ENCODE data around the gene SELENOM. TPM values are rescaled to one million over a fixed set of nuclear protein-coding genes. Genes with fewer than 3 reads are reported as not detected.
A peak's percentile ranks its signal among the peaks of the same experiment; 100 is the strongest.

The SELENOM gene
- total RNA-seq, 1 experiment from 2014 or later, result 0.24 TPM

GRCh38 chr22:31094021-31094551 lies 13.3 kb downstream of the SELENOM start:
- no peak for DNase-seq
- Histone ChIP-seq H3K9me3 (replicated peaks) (no peaks in the 10 kb centered on the region), H3K36me3 (peaks cover 32% of the 10 kb centered on the region), H3K4me1 (no peaks in the 10 kb centered on the region), H3K27me3 (no peaks in the 10 kb centered on the region), H3K27ac (no peak overlapping the region), H3K4me3 (no peak overlapping the region)

- no peak overlapping the region for H3K27ac ChIP-seq
- peaks cover 37% of the 10 kb centered on the region for H3K36me3 ChIP-seq
- DNase-seq, result no peak
- H3K4me1 ChIP-seq, result no peaks in the 10 kb centered on the region
- H3K4me3 ChIP-seq, result no peak overlapping the region
- H3K27me3 ChIP-seq, result no peaks in the 10 kb centered on the region
- no peaks in the 10 kb centered on the region for H3K9me3 ChIP-seq (replicated peaks)
Observed at GRCh38 chr22:31093086-31093850, 14.1 kb downstream of the SELENOM start.

GRCh38 chr22:31092161-31092560 lies 15.2 kb downstream of the SELENOM start:
- DNase-seq, result no peak

GRCh38 chr22:31091106-31091975 lies 16.0 kb downstream of the SELENOM start:
- Histone ChIP-seq H3K27me3 (no peaks in the 10 kb centered on the region), H3K4me1 (no peaks in the 10 kb centered on the region), H3K27ac (no peak overlapping the region), H3K9me3 (replicated peaks) (no peaks in the 10 kb centered on the region), H3K4me3 (no peak overlapping the region), H3K36me3 (peaks cover 24% of the 10 kb centered on the region)
- no peak for DNase-seq

More at GRCh38 chr22:31092161-31092560, 15.2 kb downstream of the SELENOM start:
- Histone ChIP-seq H3K27ac (no peak overlapping the region), H3K27me3 (no peaks in the 10 kb centered on the region), H3K36me3 (peaks cover 27% of the 10 kb centered on the region), H3K9me3 (replicated peaks) (no peaks in the 10 kb centered on the region), H3K4me3 (no peak overlapping the region), H3K4me1 (no peaks in the 10 kb centered on the region)

GRCh38 chr22:31090217-31091085 lies 16.9 kb downstream of the SELENOM start:
- Histone ChIP-seq H3K4me3 (no peak overlapping the region), H3K27ac (no peak overlapping the region), H3K4me1 (no peaks in the 10 kb centered on the region), H3K27me3 (no peaks in the 10 kb centered on the region), H3K9me3 (replicated peaks) (no peaks in the 10 kb centered on the region), H3K36me3 (peaks cover 24% of the 10 kb centered on the region)
- DNase-seq, result no peak

GRCh38 chr22:31089160-31090100 lies 17.9 kb downstream of the SELENOM start:
- DNase-seq, result peak in 1 of 2 experiments; percentile 39
- Histone ChIP-seq H3K4me1 (no peaks in the 10 kb centered on the region), H3K27me3 (no peaks in the 10 kb centered on the region), H3K27ac (no peak overlapping the region), H3K4me3 (no peak overlapping the region), H3K36me3 (peaks cover 19% of the 10 kb centered on the region), H3K9me3 (replicated peaks) (no peaks in the 10 kb centered on the region)

GRCh38 chr22:31088233-31088986 lies 19.0 kb downstream of the SELENOM start:
- H3K36me3 ChIP-seq, result peaks cover 19% of the 10 kb centered on the region
- H3K27me3 ChIP-seq, result no peaks in the 10 kb centered on the region
- H3K4me1 ChIP-seq, result no peaks in the 10 kb centered on the region
- H3K4me3 ChIP-seq, result no peak overlapping the region
- DNase-seq, result no peak
- H3K27ac ChIP-seq, result no peak overlapping the region
- no peaks in the 10 kb centered on the region for H3K9me3 ChIP-seq (replicated peaks)

- no peaks in the 10 kb centered on the region for H3K9me3 ChIP-seq (replicated peaks)
- H3K27me3 ChIP-seq, result no peaks in the 10 kb centered on the region
- DNase-seq, result no peak
- H3K36me3 ChIP-seq, result peaks cover 16% of the 10 kb centered on the region
- H3K4me1 ChIP-seq, result no peaks in the 10 kb centered on the region
- H3K27ac ChIP-seq, result no peak overlapping the region
- H3K4me3 ChIP-seq, result no peak overlapping the region
Observed at GRCh38 chr22:31087744-31088215, 19.6 kb downstream of the SELENOM start.

- Histone ChIP-seq H3K27me3 (no peaks in the 10 kb centered on the region), H3K9me3 (replicated peaks) (no peaks in the 10 kb centered on the region), H3K4me1 (peaks cover 7% of the 10 kb centered on the region; the same call in 1 of the 2 replicates), H3K36me3 (peaks cover 11% of the 10 kb centered on the region), H3K27ac (no peak overlapping the region), H3K4me3 (no peak overlapping the region)
- DNase-seq, result no peak
Observed at GRCh38 chr22:31086703-31087330, 20.6 kb downstream of the SELENOM start.

GRCh38 chr22:31085928-31086327 lies 21.4 kb downstream of the SELENOM start:
- Histone ChIP-seq H3K4me1 (peaks cover 8% of the 10 kb centered on the region; the same call in 1 of the 2 replicates), H3K27ac (no peak overlapping the region)

GRCh38 chr22:31085493-31085824 lies 21.9 kb downstream of the SELENOM start:
- peaks cover 11% of the 10 kb centered on the region; the same call in 1 of the 2 replicates for H3K4me1 ChIP-seq
- no peaks in the 10 kb centered on the region for H3K9me3 ChIP-seq (replicated peaks)
- H3K4me3 ChIP-seq, result peak overlapping the region; percentile 60
- peaks cover 7% of the 10 kb centered on the region for H3K36me3 ChIP-seq
- H3K27ac ChIP-seq, result peak overlapping the region; percentile 63
- DNase-seq, result no peak
- no peaks in the 10 kb centered on the region for H3K27me3 ChIP-seq

More at GRCh38 chr22:31085928-31086327, 21.4 kb downstream of the SELENOM start:
- no peak overlapping the region for H3K4me3 ChIP-seq
- H3K9me3 ChIP-seq (replicated peaks), result no peaks in the 10 kb centered on the region
- H3K36me3 ChIP-seq, result peaks cover 7% of the 10 kb centered on the region
- no peaks in the 10 kb centered on the region for H3K27me3 ChIP-seq
- DNase-seq, result no peak

- Histone ChIP-seq H3K9me3 (replicated peaks) (no peaks in the 10 kb centered on the region), H3K4me3 (peak overlapping the region; percentile 60), H3K4me1 (peaks cover 12% of the 10 kb centered on the region; the same call in 1 of the 2 replicates), H3K36me3 (peaks cover 7% of the 10 kb centered on the region), H3K27ac (peak overlapping the region; percentile 63), H3K27me3 (no peaks in the 10 kb centered on the region)
- peak; percentile 67 to 69 for DNase-seq
Observed at GRCh38 chr22:31084811-31085492, 22.4 kb downstream of the SELENOM start.

All from SJCRH30 (cell line).